ENCODE results near the gene CHRM5. TPM values are rescaled to one million over a fixed set of nuclear protein-coding genes. Genes with fewer than 3 reads are reported as not detected.
A peak's percentile ranks its signal among the peaks of the same experiment; 100 is the strongest.

CHRM5 gene
- total and polyA plus RNA-seq, 2 experiments from 2014 or later = 0.05 to 0.43 TPM

DNA sequence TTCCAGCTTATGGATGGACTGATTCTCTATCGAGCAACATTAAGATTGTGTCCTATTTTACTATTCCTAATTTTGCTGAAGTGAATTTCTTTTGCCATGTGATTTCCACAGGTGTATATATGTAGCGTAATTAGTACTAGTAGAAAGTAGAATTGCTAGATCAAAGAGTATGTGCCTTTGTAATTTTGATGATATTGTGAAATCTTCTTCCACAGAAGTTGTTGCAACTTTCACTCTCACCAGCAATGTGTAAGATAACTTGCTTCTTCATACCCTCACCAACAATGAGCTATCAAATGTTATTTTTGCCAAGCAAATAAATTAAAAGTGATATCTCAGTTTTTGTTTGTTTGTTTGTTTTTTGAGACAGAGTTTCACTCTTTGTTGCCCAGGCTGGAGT lies 139.0 kb downstream of the CHRM5 start:
- WGBS, 2 experiments (ENCODE audit: low coverage in 1 of 2, low lambda C conversion rate in 2 of 2, missing lambda C conversion rate in 2 of 2) = 86 to 99% methylated on average over 2 of the region's 2 CpGs

DNA sequence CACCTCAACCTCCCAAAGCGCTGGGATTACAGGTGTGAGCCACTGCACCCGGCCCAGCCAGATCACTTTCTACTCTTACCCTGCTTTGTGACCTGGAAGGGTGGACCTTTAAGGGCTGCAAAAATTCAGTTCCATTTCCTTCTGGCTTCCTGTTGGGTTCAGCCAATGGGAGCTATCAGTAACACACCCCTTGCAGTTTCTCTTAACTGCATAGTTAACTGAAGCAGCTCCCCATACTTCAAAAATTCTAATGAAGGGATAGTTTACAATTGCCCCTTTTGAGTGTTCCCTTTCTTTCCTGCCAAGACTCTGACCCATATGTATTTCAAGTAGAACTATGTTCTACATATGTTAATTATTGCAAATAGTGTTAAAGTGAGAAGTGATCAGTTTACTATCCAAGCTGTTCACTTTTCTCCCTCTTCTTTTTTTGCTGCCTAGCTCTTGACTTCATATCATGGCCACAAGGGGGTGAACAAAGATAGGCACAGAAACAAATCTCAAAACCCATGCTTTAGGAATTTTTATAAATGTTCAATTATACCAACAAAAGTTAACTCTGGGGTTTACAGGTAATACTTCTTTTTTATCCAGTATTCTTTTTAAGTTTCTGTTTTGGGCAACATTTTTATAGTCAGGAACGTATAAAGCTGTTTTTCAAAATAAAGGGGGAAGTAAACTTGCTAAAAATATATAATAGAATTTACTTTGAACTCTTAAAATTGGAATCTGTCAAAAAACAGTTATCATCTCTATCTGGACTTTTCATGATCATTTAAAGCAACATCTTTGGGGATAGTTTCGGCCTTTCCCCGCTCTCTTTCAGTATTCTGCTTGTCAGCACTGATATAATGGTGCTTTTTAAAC lies 141.7 kb downstream of the CHRM5 start:
- TF ChIP-seq EZH2 (IDR thresholded peaks at IDR 0.05; ENCODE audit: insufficient read depth, poor library complexity, severe bottlenecking) = no peak
- TF ChIP-seq EZH2phosphoT487 (IDR thresholded peaks at IDR 0.05; ENCODE audit: insufficient read depth, low read depth) = no peak
- no peak overlapping the region for H3K9ac ChIP-seq
- H2AFZ ChIP-seq = peak overlapping the region; percentile 55
- in situ Hi-C loops (cut with MboI) = loop anchor here (10.0 to 25.0 kb wide), 2 partner anchors 105 to 252 kb away; partner anchors contain the start of genes KATNBL1 and LPCAT4
- H3K36me3 ChIP-seq (ENCODE audit: low read depth) = no peaks in the 10 kb centered on the region
- H3K27ac ChIP-seq = no peak overlapping the region
- H3F3A ChIP-seq (ENCODE audit: insufficient read depth) = no peaks in the 10 kb centered on the region
- WGBS, 2 experiments (ENCODE audit: low coverage in 1 of 2, low lambda C conversion rate in 2 of 2, missing lambda C conversion rate in 2 of 2) = 39% methylated on average over 5 of the region's 5 CpGs
- H3K4me1 ChIP-seq (ENCODE audit: insufficient read depth) = no peaks in the 10 kb centered on the region
- H4K20me1 ChIP-seq (ENCODE audit: insufficient read depth) = no peaks in the 10 kb centered on the region
- no peaks in the 10 kb centered on the region for H3K9me3 ChIP-seq (ENCODE audit: low read depth)
- H3K27me3 ChIP-seq (replicated peaks; ENCODE audit: insufficient read depth) = no peaks in the 10 kb centered on the region
- no peaks in the 10 kb centered on the region for H3K79me2 ChIP-seq (ENCODE audit: insufficient read depth)
- H3K4me3 ChIP-seq = no peak overlapping the region
- peak; percentile 67 for DNase-seq
- no peak overlapping the region for H3K4me2 ChIP-seq (ENCODE audit: unreplicated experiment)
- H3K9me2 ChIP-seq (ENCODE audit: insufficient read depth) = no peaks in the 10 kb centered on the region

More for the DNA sequence above, 139.0 kb downstream of the CHRM5 start:
- Histone ChIP-seq H3K4me3 (no peak overlapping the region), H3K9me3 (ENCODE audit: low read depth) (no peaks in the 10 kb centered on the region), H3F3A (ENCODE audit: insufficient read depth) (peaks cover 7% of the 10 kb centered on the region; the same call in 1 of the 2 replicates), H3K9me2 (ENCODE audit: insufficient read depth) (no peaks in the 10 kb centered on the region), H4K20me1 (ENCODE audit: insufficient read depth) (no peaks in the 10 kb centered on the region), H3K27me3 (replicated peaks; ENCODE audit: insufficient read depth) (no peaks in the 10 kb centered on the region), H3K4me2 (ENCODE audit: unreplicated experiment) (no peak overlapping the region), H3K9ac (no peak overlapping the region), H2AFZ (no peak overlapping the region), H3K36me3 (ENCODE audit: low read depth) (no peaks in the 10 kb centered on the region), H3K4me1 (ENCODE audit: insufficient read depth) (peaks cover 8% of the 10 kb centered on the region), H3K27ac (no peak overlapping the region), H3K79me2 (ENCODE audit: insufficient read depth) (peaks cover 17% of the 10 kb centered on the region)
- no peak for TF ChIP-seq EZH2 (IDR thresholded peaks at IDR 0.05; ENCODE audit: insufficient read depth, poor library complexity, severe bottlenecking)
- no peak for TF ChIP-seq EZH2phosphoT487 (IDR thresholded peaks at IDR 0.05; ENCODE audit: insufficient read depth, low read depth)
- no peak for DNase-seq
- in situ Hi-C loops (cut with MboI) = loop anchor here (10.0 to 25.0 kb wide), 2 partner anchors 107 to 255 kb away; partner anchors contain the start of genes KATNBL1 and LPCAT4

DNA sequence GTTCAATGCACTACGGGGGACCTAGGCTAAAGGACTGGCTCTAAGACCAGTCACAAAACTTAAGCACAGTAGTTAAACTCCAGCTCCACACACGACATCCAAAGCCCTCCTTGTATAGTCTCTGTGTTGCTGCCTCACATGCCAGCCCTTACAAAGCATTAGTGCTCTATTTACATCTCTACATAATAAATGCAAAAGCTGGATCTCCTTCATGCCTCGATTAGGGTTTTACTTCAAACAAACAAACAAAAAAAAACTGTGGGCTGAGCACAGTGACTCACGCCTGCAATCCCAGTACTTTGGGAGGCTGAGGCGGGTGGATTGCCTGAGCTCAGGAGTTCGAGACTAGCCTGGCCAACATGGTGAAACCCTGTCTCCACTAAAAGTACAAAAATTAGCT lies 143.2 kb downstream of the CHRM5 start:
- in situ Hi-C loops (cut with MboI) = loop anchor here (25.0 kb wide), 1 partner anchor 251 kb away; the partner anchor contains the start of gene LPCAT4
- Histone ChIP-seq H3K9me2 (ENCODE audit: insufficient read depth) (no peaks in the 10 kb centered on the region), H3K4me3 (no peak overlapping the region), H3K9me3 (ENCODE audit: low read depth) (no peaks in the 10 kb centered on the region), H3K36me3 (ENCODE audit: low read depth) (no peaks in the 10 kb centered on the region), H4K20me1 (ENCODE audit: insufficient read depth) (no peaks in the 10 kb centered on the region), H3K4me2 (ENCODE audit: unreplicated experiment) (no peak overlapping the region), H3K9ac (no peak overlapping the region), H3F3A (ENCODE audit: insufficient read depth) (no peaks in the 10 kb centered on the region), H3K27ac (no peak overlapping the region), H3K79me2 (ENCODE audit: insufficient read depth) (no peaks in the 10 kb centered on the region), H2AFZ (0 out of 2 replicates have a peak overlapping the region, but pooled peaks have one; percentile 1), H3K27me3 (replicated peaks; ENCODE audit: insufficient read depth) (no peaks in the 10 kb centered on the region), H3K4me1 (ENCODE audit: insufficient read depth) (no peaks in the 10 kb centered on the region)
- no peak for DNase-seq
- TF ChIP-seq EZH2 (IDR thresholded peaks at IDR 0.05; ENCODE audit: insufficient read depth, poor library complexity, severe bottlenecking) (no peak), EZH2phosphoT487 (IDR thresholded peaks at IDR 0.05; ENCODE audit: insufficient read depth, low read depth) (no peak)
- 47 to 53% methylated on average over 6 of the region's 6 CpGs for WGBS, 2 experiments (ENCODE audit: low coverage in 1 of 2, low lambda C conversion rate in 2 of 2, missing lambda C conversion rate in 2 of 2)

DNA sequence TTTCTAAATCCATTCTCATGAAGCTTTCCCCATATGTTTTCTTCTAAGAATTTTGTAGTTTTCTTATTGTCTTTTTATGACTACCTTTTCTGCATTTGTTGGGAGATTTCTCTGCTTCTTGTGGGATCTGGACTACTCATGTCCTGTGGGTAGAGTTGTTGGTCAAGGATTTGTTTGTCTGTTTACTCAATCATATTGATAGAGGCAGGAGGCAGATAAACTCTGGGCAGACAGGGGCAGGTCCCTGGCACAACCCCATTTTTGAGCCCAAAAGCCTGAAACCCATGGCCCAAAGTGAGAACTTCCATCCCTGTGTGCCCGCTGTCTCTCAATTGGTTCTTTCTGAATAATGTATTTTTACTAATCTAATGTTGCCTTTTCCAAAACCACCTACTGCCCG lies 145.9 kb downstream of the CHRM5 start:
- no peaks in the 10 kb centered on the region for H3F3A ChIP-seq (ENCODE audit: insufficient read depth)
- TF ChIP-seq EZH2phosphoT487 (IDR thresholded peaks at IDR 0.05; ENCODE audit: insufficient read depth, low read depth) = no peak
- TF ChIP-seq EZH2 (IDR thresholded peaks at IDR 0.05; ENCODE audit: insufficient read depth, poor library complexity, severe bottlenecking) = no peak
- no peaks in the 10 kb centered on the region for H3K4me1 ChIP-seq (ENCODE audit: insufficient read depth)
- H3K9ac ChIP-seq = no peak overlapping the region
- no peaks in the 10 kb centered on the region for H3K9me2 ChIP-seq (ENCODE audit: insufficient read depth)
- H3K4me2 ChIP-seq (ENCODE audit: unreplicated experiment) = no peak overlapping the region
- H3K4me3 ChIP-seq = no peak overlapping the region
- in situ Hi-C loops (cut with MboI) = loop anchor here (25.0 kb wide), 1 partner anchor 248 kb away; the partner anchor contains the start of gene LPCAT4
- no peaks in the 10 kb centered on the region for H3K36me3 ChIP-seq (ENCODE audit: low read depth)
- DNase-seq = no peak
- no peaks in the 10 kb centered on the region for H4K20me1 ChIP-seq (ENCODE audit: insufficient read depth)
- H3K9me3 ChIP-seq (ENCODE audit: low read depth) = no peaks in the 10 kb centered on the region
- 62 to 68% methylated on average over 2 of the region's 2 CpGs for WGBS, 2 experiments (ENCODE audit: low coverage in 1 of 2, low lambda C conversion rate in 2 of 2, missing lambda C conversion rate in 2 of 2)
- H2AFZ ChIP-seq = no peak overlapping the region
- H3K27me3 ChIP-seq (replicated peaks; ENCODE audit: insufficient read depth) = no peaks in the 10 kb centered on the region
- H3K79me2 ChIP-seq (ENCODE audit: insufficient read depth) = no peaks in the 10 kb centered on the region
- no peak overlapping the region for H3K27ac ChIP-seq
